Measurements from ENCODE around the gene TANGO2. TPM values are rescaled to one million over a fixed set of nuclear protein-coding genes. Genes with fewer than 3 reads are reported as not detected.

Gene TANGO2
- total and polyA plus RNA-seq, 9 of the 15 experiments (the other 6 are each of a cell fraction or from before 2014, with no cell fraction given) = 15.5 to 94.9 (median 70.1) TPM

DNA sequence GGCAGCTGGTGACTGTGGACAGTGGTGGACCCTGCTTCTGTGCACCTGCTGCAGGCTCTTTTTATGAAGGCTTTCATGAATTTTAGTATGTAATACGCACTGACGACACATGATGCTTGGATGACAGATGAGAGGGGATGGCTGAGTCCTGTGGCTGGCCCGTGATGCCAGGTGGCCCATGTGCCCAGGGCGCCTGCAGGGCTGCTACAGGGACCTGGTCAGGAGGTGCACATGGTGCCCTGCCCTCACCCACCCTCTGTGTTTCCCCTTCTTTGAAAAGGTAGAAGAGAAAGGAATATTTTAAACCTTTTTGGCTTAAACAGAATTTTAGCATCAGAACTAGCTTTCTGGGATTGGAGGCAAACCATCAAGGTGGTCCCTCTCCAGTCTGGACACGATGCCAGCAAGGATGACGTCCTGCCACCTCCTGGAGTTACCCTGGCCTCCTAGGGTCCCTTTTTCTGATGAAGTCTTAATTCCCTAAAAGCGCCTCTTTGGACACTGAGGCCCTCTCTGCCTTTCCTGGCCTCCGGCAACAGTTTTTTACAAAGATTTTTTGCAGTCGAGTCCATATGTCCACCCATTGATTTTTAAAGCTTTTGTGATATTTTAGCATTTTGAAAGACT lies 89.6 kb downstream of the TANGO2 start (continued):
- TF ChIP-seq, protein P1, sequence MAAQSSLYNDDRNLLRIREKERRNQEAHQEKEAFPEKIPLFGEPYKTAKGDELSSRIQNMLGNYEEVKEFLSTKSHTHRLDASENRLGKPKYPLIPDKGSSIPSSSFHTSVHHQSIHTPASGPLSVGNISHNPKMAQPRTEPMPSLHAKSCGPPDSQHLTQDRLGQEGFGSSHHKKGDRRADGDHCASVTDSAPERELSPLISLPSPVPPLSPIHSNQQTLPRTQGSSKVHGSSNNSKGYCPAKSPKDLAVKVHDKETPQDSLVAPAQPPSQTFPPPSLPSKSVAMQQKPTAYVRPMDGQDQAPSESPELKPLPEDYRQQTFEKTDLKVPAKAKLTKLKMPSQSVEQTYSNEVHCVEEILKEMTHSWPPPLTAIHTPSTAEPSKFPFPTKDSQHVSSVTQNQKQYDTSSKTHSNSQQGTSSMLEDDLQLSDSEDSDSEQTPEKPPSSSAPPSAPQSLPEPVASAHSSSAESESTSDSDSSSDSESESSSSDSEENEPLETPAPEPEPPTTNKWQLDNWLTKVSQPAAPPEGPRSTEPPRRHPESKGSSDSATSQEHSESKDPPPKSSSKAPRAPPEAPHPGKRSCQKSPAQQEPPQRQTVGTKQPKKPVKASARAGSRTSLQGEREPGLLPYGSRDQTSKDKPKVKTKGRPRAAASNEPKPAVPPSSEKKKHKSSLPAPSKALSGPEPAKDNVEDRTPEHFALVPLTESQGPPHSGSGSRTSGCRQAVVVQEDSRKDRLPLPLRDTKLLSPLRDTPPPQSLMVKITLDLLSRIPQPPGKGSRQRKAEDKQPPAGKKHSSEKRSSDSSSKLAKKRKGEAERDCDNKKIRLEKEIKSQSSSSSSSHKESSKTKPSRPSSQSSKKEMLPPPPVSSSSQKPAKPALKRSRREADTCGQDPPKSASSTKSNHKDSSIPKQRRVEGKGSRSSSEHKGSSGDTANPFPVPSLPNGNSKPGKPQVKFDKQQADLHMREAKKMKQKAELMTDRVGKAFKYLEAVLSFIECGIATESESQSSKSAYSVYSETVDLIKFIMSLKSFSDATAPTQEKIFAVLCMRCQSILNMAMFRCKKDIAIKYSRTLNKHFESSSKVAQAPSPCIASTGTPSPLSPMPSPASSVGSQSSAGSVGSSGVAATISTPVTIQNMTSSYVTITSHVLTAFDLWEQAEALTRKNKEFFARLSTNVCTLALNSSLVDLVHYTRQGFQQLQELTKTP (IDR thresholded peaks at IDR 0.05; ENCODE audit: low read depth in 1 of 2, partially characterized antibody in 2 of 2) = peak in 1 of 2 experiments; percentile 11
- TF ChIP-seq NFE2 (IDR thresholded peaks at IDR 0.05; ENCODE audit: low read depth) = no peak
- TF ChIP-seq ZNF764 (CRISPR knock-in tag; IDR thresholded peaks at IDR 0.05; ENCODE audit: low read depth) = 0 out of 2 replicates have a peak, but pooled peaks have one; percentile 2
- no peak for TF ChIP-seq GTF2B (IDR thresholded peaks at IDR 0.05; ENCODE audit: extremely low read depth, insufficient read length)
- no peak for TF ChIP-seq ZNF518B (CRISPR knock-in tag; IDR thresholded peaks at IDR 0.05)
- TF ChIP-seq ZNF75A (CRISPR knock-in tag; IDR thresholded peaks at IDR 0.05) = no peak
- no peak for TF ChIP-seq PHF8 (IDR thresholded peaks at IDR 0.05; ENCODE audit: borderline replicate concordance, low read length)
- TF ChIP-seq ZNF41 (CRISPR knock-in tag; conservative IDR thresholded peaks at IDR 0.05) = 0 out of 2 replicates have a peak, but pooled peaks have one; percentile 16
- no peak for TF ChIP-seq HOXB6 (CRISPR knock-in tag; IDR thresholded peaks at IDR 0.05; ENCODE audit: borderline replicate concordance)
- no peak for TF ChIP-seq KAT8 (IDR thresholded peaks at IDR 0.05; ENCODE audit: low read depth)
- no peak for TF ChIP-seq POU5F1 (IDR thresholded peaks at IDR 0.05; ENCODE audit: borderline replicate concordance, low read depth, low read length, partially characterized antibody)
- no peak for TF ChIP-seq THRB (CRISPR knock-in tag; conservative IDR thresholded peaks at IDR 0.05)
- no peak for TF ChIP-seq ZNF143 (CRISPR knock-in tag; IDR thresholded peaks at IDR 0.05)
- TF ChIP-seq ATF2 (CRISPR knock-in tag; IDR thresholded peaks at IDR 0.05) = no peak
- TF ChIP-seq FOXK2 (conservative IDR thresholded peaks at IDR 0.05 in 1 of 2, IDR thresholded peaks at IDR 0.05 in 1 of 2; ENCODE audit: low read depth in 2 of 2) = no peak
- TF ChIP-seq TAF1 (IDR thresholded peaks at IDR 0.05; ENCODE audit: control insufficient read depth, extremely low read depth, insufficient read depth, low read length, severe bottlenecking) = no peak

Data from K562 (cell line).